GM19025 (cell line): ENCODE results near the gene SIVA1.

Experiments used
- ATAC-seq: cut with Tn5 transposase; IDR thresholded peaks from one replicate; pipeline ENCODE4 v1.9.1; 2021; ENCODE audit warnings: mild to moderate bottlenecking, low read depth, moderate library complexity; ENCODE audit not compliant: unreplicated experiment

Gene SIVA1

DNA sequence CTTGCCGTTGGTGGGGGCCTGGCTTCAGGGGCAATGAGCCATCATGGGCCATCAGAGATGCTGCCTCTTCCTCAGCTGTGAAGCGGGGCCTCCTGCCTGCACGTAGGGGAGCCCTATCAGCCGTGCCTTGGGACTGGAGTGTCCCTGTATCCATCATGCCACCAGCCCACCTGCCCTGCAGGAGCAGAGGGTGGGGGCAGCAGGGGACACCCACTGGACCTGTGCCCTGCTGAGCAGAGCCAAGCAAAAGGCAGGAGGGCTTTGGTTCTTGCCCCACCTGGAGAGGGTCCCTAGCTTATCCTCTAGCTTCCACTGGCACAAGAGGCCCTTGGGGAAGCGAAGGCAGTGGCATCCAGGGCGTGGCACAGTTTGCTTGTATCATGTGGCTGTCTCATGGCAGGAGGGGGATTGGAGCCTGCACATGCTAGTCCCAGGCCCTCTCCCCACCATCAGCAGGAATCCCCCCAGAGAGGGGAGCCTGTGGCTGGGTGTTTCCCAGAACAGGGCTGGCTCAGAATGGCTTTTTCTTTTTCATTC, 18.8 kb upstream of the SIVA1 start:
- no peak for ATAC-seq

DNA sequence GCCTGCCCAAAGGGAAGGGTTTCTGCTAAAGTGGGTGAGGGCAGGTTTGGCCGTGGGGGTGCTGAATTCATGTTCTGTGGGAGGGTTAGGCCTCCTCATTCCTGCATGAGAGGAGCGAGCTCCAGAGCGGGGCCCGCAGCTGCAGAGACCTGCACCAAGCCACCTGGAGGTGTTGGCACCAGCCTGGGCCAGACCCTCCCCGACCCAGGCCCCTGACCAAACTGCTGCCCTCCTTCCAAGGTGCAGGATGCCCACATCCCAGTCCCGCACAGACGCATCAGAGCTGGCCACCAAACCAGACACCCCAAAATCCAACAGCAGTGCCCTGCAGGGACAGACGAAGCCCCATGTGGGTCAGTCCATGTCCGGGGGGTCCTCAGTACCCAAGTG, 18.4 kb upstream of the SIVA1 start:
- ATAC-seq = no peak

DNA sequence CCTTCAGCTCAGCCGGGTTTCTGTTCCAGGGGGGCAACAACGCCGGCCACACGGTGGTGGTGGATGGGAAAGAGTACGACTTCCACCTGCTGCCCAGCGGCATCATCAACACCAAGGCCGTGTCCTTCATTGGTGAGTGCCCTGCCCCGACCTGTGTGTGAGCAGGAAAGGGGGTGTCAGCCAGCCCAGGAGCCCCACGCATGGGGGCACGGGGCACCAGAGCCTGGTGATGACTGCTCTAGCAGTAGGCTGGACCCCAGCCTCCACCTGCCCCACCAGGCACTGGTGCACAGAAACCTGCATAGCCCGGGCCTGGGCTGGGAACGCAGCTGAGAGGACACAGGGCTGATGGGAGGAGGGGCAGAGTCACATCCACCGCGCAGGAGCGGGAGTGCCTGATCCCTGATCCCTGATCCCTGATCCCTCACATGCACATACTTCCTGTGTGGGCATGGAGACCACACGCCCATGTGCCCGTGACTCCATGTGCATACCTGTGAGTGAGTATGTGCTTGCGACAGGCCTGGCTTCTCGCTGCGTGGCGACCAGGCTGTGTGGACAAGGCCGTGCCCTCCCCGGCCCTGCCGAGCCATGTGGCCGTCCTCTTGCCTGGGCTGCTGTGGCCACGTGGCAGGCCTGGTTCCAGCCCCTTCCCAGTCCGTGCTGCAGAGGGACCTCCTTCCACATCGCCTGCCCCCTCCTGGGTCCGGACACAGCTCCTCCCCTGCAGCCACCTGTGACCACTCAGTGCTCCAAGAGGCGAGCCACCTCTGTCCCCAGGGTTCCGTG, 17.8 kb upstream of the SIVA1 start:
- ATAC-seq = no peak

DNA sequence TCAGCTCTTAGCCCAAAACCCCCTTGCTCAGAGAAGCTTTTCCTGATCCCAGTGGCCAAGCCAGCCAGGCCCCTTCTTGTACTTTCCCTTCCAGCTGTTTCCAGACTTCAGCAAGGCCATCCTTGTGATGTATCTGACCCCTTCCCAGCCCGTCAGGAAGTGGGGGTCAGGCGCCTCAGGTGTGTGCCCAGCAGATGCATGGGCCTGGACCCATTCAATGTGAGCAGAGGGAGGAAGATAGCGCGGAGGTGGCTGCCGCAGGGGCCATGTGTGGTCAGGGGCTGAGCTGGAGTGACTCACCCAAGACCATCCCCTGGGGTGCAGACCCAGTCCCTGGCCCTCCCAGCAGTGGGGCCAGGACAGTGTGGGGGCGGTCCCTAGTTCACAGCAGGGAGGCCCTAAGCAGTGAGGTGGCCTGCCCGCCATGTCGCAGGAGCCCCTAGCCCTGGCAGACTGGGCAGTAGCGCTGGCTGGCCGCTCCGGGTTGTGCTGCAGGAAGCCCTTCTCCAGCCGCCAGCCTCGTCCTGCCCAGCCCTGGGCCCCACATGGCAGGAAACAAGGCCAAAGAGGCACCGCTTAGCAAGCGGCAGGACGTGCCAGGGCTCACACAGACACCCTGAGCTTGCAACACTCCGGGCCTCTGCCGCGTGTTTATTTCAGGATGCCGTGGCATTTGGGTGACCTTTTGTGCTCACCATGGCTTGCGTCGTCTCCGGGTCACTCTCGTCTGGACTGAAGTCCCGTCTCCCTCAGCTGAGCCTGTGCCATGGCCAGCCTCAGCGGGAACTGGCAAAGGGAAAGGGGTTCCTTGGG, 16.9 kb upstream of the SIVA1 start:
- no peak for ATAC-seq

DNA sequence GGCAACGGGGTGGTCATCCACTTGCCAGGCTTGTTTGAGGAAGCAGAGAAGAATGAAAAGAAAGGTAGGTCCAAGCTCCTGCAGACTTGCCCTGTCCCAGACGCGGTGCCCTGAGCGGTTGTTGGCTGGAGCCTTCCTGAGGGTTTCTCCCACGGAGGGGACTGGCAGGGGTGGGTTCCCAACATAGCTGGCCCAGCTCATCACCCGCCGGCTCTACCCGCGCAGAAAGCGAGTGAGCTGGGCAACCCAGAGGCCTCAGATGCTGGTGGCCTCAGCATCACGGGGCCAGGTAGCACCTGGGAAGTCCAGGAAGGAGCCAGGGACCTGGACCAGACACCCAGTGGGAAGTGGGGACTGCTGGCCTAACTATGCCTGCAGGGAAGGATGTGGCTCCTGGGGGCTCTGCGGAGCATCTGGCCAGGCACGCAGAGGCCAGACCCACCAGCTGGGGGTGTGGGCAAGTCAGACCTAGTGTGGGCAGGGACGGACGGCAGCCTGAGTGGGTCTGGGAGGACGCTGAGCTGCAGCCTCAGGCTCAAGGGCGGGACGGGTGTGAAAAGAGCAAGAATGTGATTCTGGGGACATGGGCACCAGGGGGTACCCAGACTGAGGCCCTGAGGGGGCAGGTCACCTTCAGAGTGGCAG, 14.4 kb upstream of the SIVA1 start:
- no peak for ATAC-seq

DNA sequence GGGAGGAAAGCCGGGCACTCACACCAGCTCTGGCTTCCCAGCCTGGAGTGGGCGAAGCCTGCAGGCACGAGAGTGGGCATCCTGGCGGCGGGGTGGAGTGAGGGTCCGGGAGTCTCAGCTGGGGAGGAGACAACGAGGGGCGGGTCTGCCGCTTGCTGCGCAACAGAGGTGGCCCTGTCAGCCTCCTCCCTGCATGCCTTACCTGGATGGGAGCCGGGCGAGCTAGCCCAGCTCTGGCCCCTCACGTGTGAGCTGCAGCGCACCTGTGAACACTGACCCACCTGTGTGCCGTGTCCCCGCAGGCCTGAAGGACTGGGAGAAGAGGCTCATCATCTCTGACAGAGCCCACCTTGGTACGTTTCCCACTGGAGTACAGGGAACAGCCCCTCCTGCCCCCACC, 13.9 kb upstream of the SIVA1 start:
- no peak for ATAC-seq

DNA sequence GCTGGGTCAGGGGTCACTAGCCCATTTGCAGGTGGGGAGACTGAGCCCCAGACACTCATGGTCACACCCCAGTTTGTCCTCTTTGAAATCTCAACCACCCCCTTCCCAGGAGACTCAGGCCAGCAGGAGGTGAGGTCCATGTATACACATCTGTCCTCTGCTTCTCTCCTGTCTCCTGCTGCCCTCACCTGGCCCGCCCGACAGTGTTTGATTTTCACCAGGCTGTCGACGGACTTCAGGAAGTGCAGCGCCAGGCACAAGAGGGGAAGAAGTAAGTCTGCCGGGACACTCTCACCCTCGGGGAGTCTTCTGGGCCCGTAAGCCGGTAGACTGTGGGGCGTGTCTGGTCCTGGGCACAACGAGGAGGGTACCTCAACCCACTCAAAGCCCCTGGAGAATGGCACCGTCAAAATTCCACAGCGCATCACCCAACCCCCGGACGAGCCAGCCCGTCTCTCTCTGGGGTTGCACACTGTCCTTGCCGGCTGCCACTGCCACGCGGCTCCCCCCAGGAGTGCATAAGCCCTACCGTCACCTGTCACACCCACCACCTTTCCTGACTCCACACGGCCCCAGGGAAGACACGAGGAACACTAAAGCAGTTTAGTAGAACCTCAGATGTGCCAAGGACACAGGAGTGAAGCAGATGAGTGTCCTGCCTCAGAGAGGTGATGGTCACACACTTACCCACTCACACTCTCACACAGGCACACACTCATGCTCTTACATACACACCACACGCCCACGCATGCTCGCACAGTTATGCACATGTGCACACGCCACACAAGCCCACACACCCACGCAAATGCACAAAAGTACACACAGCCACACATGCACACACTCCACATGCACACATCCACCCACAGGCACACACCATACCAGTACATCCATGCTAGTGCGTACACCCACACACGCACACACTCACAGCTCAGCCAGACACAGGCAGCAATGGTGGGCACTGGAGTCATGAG, 13.1 kb upstream of the SIVA1 start:
- no peak for ATAC-seq

DNA sequence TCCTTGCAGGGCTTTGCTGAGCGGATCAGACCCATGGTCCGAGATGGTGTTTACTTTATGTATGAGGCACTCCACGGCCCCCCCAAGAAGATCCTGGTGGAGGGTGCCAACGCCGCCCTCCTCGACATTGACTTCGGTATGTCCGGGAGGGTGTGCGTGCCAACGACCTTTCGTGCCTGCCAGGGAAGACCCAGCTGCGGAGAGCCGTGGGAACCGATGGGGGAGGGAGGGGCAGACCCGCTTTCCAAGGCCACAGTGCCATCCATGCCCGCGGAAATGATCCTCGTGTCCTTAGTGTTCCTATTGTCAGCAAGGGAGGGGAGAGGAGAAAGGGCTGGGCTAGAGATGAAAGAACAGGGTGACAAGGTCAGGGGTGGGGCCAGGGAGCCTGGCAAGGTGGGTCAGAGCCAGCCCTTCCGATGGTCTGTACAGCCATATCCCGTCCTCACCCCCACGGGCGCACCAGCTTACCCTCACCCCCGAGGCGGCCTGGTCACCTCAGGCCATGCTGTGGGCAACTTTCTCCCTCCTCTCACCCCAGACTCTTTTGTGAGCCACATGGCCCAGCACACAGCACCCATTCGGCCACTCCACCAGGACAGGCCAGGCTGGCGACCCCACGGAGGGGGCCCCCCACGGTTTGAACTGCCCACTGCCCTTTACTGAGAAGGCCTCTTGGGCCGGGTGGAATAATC, 11.7 kb upstream of the SIVA1 start:
- no peak for ATAC-seq

DNA sequence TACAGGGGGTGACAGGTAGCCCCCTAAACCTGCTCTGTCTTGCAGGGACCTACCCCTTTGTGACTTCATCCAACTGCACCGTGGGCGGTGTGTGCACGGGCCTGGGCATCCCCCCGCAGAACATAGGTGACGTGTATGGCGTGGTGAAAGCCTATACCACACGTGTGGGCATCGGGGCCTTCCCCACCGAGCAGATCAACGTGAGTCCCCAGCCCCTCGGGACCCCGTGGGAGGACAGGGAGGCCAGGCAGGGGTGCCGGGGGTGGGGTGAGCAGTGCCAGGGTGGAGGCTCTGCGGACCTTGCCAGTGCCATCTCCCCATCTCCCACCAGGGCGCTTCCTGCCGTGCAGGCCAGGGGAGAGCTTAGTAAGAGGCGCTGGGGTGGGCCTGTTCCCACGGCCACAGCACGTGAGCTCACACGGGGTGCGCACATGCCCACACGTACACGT, 11.1 kb upstream of the SIVA1 start:
- ATAC-seq = no peak

DNA sequence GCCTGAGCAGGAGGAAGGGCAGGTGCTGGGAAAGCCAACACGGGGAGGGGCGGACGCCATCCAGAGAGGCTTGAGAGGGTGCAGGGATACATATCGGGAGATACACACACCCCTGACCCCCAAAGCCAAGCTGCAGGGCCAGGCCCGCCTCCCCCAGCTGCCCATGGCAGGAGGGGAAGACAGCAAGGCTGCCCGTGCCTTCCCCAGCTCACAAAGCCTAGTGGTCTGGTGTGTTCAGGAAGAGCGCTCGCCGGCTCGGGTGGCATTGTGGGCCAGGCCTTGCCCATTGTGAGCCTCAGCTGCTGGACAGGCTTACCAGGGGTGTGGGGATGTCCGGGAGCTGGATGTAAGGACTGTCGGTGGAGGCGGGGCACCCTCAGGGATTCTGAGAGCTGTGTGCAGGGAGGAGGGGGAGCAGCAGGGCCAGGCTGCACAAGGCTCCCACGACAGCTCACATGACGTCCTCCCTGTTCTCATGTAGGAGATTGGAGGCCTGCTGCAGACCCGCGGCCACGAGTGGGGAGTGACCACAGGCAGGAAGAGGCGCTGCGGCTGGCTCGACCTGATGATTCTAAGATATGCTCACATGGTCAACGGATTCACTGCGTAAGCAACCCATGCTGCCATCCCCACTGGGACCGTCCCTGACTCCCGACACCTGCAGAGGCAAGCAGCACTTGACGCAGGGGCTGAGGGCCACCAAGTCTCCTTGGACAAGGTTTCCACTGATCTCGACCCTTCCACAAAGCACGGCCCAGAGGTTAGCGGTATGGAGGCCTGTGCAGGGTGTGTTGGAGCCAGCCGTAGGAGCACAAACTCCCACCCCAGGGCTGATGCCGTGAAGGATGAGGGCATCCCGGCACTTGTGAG, 10.1 kb upstream of the SIVA1 start:
- no peak for ATAC-seq

DNA sequence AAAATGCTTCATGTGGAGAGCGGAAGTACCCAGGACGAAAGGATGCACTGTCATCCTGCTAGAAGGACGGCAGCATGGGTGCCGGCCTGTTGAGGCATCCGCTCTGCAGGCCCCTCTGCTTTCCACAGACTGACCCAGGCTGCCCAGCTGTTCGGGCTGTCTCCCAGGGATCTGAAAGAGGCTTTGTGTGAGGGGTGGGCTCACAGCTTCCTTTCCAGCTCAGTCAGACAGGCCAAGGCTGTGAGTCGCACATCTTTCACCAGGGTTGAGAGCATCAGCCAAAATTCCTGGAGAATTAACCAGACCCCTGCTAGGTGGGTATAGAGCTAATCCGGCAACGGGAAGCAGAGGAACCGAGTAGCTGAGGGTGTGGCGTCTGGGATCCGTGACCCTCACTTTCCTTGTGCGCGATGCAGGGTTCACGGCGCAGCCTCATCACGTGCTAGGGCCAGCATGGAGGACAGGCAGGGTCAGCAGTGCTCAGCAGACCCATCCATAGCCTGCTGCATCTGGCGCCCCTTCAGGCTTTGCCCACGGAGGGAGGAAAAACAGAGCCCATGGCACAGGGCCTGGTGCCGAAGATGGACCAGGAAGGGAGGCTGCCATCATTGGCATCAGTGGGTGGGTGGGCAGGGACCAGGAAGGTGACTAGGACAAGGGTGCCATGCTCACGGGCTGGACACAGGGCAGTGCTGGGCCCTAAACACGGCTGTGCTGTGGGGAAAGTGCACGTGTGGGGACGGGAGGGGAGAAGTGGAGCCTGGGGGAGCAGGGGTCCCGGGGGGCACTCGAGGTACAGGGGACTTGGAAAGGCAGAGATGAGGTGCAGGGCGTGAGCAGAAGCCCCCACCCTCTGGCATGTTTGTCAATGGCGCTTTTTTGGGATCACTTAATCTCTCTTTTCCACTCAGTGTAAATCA, 9.2 kb upstream of the SIVA1 start:
- no peak for ATAC-seq

DNA sequence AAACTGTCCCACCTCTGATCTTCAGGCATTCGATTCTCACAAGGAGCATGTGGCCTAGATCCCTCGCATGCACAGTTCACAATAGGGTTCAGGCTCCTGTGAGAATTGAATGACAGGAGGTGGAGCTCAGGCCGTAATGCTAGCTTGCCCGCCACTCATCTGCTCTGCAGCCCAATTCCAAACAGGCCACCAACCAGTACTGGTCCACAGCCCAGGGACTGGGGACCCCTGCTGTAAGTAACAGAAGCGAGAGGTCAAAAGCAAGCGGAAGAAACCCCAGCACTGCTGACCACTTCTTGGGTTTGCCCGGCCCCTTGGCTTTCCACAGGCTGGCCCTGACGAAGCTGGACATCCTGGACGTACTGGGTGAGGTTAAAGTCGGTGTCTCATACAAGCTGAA, 8.5 kb upstream of the SIVA1 start:
- ATAC-seq = no peak

DNA sequence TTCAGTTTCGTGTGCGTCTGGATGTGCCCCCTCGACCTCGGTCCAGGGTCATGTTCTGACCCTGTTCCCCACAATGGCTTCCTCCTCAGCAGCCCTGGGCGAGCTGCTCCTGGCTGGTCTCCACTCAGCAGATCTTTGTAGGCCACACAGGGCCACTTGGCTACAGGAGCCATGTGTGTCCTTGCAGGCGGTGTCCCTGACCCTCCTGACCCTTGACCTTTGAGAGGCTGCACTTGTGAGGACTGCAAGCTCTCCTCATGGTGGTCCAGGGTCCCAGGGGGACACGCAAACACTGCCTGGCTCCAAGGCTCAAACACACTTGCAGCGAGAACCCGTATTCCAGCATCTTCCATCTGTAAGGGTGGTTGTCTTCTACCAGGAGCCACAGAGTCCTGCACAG, 7.5 kb upstream of the SIVA1 start:
- no peak for ATAC-seq

DNA sequence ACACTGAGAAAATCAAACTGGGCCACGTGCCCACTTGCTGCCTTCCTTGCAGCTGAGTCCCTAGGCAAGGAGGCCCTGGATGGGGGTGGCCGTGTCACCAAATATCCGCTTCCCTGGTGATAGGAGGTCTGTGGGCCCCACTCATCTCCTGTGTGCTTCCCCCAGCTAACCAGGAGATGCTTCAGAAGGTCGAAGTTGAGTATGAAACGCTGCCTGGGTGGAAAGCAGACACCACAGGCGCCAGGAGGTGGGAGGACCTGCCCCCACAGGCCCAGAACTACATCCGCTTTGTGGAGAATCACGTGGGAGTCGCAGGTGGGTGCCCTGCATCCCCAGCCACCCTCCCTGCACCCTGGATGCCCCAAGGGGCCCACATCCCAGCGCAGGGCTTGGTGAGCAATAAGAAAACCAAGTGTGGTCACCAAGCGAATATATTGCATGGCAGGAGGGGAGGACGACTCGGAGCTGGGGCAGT, 6.8 kb upstream of the SIVA1 start:
- ATAC-seq = no peak

DNA sequence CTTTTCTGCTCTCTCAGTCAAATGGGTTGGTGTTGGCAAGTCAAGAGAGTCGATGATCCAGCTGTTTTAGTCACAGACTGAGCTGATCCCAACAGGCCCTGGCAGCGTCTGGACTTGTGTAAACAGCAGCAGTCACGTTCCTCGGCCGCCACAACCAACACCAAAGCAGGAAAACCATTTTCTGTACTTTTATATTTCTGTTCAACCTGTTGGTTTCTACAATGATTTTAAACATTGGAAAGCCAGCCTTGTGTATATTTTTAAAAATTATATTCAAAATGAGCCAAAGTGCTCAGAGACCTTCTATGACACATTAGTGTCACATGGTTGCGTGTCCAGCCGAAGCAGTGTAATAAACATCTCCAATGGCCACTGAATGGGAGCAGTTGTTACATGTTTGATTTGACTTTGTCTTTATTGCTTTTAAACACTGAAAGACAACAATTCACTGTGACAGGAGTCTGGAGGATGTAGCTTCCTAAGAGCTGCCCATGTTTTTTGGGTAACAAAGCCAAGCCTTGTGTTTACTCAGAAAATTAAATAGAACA, 5.9 kb upstream of the SIVA1 start:
- no peak for ATAC-seq

DNA sequence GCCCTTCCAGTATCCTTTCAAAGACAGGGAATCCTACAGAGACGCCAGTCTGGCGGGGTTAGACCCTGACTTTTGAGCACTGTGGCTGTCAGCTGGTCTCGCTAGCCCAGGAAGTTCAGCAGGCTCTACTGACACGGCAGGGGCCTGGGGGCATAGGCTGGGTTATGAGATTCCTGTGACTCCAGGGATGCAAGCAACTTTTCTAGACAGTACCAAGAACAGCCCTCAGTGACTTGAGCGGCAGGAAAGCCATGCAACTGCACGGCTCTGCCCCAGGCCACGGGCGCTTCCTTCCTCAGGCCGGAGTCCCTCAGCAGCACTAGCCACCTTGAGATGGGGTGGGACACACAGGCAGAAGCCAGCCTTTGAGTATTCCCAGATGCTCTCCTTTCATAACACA, 5.1 kb upstream of the SIVA1 start:
- no peak for ATAC-seq

DNA sequence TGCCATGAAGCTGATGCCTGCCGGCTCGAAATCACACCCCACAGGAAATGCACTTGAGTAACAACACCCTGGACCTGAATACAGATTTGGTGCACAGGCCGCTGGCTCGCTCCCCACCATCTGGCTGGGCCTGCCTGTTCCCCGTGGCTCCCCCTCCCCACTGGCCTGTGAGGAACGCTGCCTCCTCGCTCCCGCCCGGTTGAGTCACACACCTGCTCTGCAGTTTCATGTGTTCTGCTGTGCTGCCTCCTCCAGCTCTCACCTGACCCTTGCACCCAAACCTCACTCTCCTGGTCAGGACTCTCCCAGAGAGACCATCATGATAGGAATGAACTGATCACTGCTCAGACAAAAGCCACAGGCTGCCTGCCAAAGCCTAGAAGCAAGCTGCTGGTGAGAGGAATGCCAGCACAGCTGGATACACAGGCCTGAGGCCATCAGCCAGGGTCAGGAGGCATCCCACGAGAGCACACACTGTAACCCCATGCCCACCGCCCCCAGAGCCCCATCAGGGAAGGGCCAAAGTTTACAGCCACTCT, 3.8 kb upstream of the SIVA1 start:
- ATAC-seq = no peak
